GM18508 (cell line): ENCODE results near the gene FEZ2.

Source experiments
- ATAC-seq: cut with Tn5 transposase; IDR thresholded peaks from one replicate; pipeline ENCODE4 v1.9.1; 2021; ENCODE audit warnings: moderate number of reproducible peaks; ENCODE audit not compliant: insufficient read depth, unreplicated experiment

The FEZ2 gene

DNA sequence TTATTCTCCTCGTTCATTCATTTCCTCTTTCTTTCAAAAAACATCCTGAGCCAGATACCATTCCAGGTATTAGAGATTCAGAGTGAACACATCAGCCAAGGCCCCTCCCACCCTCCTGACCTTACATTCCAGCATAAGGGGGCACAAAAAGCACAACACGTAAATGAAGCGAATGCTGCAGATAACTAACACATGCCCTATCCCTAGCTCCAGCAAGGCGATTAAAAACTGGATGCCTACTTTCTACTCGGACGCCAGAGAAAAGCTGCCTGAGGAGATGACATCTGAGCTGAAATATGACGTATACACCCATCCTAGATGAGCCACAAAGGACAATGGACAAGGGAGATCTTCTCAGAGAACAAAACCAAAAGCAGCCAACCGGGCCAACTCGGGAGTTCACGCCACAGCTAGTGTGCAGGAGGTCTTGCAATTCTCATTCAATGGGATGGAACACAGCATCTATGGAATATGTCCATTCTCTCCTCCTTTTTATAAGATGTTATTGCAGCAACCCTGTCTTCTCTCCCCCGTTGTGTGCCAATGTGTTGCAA is 33.5 kb downstream of the FEZ2 start:
- no peak for ATAC-seq

- no peak for ATAC-seq
Measured at GRCh38 chr2:36562973-36563532, 34.9 kb downstream of the FEZ2 start.

GRCh38 chr2:36562240-36562639 is 35.7 kb downstream of the FEZ2 start:
- no peak for ATAC-seq

DNA sequence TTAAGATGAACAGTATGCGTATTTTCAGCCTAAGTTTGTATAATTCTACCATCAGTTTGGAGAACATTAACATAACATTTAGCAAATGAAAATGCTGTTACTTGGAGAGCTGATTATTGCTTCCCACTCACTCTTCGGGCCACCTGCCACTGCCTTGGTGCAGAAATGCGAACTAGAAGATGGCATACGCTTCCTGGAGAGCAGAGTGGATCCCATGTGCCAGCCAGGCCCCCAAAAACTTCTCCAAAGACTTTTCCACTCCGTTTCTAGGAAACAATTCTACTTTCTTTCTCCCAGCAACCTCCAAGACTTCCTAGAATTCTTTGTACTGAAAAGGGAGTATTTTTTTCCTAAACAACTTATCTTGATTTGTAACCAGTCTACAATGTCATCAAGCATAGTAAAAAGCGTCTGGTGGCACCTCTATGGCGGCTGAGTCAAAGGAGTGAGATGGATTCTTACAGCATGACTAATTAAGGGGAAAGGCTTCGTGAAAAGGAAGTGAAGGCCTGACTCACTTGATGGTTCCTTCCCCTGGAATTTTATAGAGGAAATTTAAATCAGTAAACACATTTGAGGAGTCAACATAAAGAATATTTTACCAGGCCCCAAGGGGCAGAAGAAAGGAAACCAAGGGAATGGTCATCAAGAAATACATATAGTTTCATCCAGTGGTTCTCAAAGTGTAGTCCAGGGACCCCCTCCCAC is 36.6 kb downstream of the FEZ2 start:
- ATAC-seq: no peak

DNA sequence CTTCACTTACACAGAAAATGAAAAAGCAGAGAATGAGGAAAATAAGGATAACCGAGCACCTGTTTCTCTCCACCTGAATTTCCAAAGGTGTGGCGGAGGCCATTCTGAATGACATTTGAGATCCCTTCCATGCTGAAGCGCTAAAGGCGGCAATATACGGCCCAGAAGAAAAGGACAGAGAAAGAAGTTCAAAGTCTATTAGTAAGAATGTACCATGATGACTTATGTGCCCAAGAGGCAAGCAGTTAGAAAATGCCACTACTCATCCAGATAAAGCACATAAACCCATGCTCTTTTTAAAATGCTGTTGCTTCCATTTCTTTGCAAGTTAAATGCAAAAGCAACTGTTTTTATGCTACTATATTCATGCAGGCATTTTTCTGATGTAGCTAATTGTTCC is 37.2 kb downstream of the FEZ2 start:
- ATAC-seq: no peak

- no peak for ATAC-seq
Measured at GRCh38 chr2:36559221-36559942, 38.6 kb downstream of the FEZ2 start.

DNA sequence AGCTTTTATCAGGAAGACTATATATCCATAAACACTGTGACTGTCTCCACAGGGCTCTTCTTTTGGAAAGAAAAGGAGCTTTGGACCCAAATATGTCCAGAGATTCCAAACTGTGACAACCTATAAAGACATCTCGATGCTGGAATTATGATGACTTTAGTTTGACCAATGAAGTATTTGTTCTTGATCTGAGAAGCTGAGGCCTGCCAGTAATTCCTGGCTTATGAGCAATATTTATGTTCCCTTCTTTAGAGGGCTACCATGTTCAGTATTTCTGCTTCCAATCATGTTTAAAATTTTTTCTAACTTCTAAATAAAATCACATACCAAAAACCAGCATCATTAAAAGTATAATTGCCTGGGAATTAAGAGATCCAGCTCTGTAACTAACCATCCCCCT is 41.1 kb downstream of the FEZ2 start:
- no peak for ATAC-seq

GRCh38 chr2:36555789-36556188 is 42.2 kb downstream of the FEZ2 start:
- no peak for ATAC-seq

DNA sequence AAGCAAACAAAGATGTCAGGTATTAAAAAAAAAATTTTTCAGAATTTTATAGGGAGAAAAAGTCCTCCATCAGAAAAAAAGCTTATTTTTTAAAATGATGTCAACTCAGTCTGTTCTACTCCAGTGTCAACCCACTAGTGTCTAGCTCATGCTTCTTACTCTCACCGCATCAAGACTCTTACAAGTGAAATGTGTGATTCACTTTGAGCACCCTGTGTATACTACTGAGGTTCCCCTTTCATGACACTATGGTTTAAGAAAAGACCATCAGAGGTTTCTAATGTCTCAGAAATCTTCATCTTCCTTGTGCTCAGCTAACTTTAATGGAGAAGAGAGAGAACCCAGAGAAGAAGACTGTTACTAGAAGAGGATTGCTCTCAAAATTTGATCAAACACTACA is 43.4 kb downstream of the FEZ2 start:
- no peak for ATAC-seq

DNA sequence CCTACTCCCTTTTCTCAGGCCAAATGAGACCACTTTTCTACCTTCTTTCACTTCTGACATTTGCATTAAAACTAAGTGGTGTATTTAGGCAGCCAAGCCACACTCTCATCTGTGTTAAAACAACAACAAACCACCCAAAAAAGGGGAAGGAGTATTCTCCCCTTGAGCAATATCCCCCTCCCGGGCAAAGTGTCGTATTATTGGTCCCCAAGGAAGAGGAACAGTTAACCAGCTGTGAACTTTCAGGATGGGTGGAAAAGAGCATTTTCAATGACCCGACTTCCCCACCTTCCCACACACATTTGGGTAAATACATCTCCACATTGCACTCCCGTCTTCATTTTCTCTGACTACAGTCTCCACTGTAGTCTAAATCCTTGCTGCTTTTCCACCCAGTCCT is 44.3 kb downstream of the FEZ2 start:
- ATAC-seq: no peak

DNA sequence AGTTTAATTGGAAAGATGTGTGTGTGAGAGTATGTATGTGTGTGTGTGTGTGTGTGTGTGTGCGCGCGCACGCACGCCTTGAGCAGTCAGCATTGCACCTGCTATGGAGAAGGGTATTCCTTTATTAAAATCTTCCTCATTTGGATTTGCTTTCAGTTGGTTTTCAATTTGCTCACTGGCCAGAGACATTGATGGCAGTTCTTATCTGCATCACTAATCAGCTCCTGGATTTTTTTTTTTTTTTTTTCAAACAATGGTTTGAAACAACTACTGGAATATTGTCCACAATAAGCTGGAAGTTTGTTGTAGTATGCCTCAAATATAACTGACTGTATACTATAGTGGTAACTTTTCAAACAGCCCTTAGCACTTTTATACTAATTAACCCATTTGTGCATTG is 48.0 kb downstream of the FEZ2 start:
- ATAC-seq: no peak

DNA sequence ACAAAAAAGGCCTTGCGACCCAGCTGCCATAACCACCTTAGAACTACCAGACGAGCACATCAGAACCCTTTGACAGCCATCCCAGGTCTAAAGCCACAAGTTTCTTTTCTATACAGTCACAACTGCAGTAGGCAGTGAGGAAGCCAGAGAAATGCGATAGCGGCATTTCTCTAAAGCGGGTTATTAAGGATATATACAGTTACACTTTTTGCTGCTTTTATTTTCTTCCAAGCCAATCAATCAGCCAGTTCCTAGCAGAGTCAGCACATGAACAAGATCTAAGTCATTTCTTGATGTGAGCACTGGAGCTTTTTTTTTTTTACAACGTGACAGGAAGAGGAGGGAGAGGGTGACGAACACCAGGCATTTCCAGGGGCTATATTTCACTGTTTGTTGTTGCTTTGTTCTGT is 48.8 kb downstream of the FEZ2 start:
- ATAC-seq: no peak

DNA sequence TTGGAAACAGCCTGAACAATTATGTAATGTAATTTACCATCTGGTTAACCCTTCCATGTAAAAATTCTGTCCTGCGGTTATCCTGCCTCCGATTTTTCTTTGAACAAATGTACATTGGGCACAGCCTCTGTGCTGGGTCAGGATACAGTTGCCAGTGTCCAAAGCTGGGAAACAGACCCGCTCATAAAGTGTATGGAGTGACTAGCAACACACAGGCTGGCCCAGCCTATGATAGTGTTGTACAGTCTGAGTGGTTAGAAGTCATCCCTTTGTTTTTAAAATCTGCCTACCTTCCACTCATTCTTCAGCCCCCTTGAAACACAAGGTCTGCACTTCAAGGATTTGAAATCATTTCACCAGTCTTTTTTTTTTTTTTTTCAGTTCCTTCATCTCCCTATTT is 50.1 kb downstream of the FEZ2 start:
- ATAC-seq: no peak

- no peak for ATAC-seq
Measured at GRCh38 chr2:36545871-36546416, 52.0 kb downstream of the FEZ2 start.

- ATAC-seq: no peak
Measured at GRCh38 chr2:36544638-36545338, 53.2 kb downstream of the FEZ2 start.

- ATAC-seq: no peak
Measured at GRCh38 chr2:36541891-36542595, 55.9 kb downstream of the FEZ2 start.

GRCh38 chr2:36540986-36541754 is 56.8 kb downstream of the FEZ2 start:
- no peak for ATAC-seq

DNA sequence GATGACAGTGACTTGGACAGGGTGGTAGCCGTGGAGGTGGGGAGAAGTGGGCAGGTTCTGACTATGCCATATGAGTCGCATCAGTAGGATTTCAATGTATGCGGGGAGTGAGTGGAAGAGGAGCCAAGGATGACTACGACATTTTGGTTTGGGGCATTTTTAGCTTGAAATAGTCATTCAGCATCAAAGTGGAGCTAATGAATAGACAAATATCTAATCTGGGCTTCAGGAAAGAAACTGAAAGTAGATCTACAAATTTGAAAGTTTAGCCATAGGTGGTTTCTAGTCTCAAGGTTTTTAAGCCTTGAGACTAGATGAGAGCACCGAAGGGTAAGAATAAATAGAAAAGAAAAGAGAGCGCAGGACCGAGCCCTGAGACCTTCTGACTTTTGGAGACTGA is 58.3 kb downstream of the FEZ2 start:
- ATAC-seq: peak; percentile 85

- ATAC-seq: no peak
Measured at GRCh38 chr2:36538335-36538734, 59.6 kb downstream of the FEZ2 start.
